CD4-positive, alpha-beta T cell (primary cell): ENCODE data around the gene SHISA9. TPM values are rescaled to one million over a fixed set of nuclear protein-coding genes. Genes with fewer than 3 reads are reported as not detected.

Experiments
- ATAC-seq: fragments of 200-7000 bp; cut with Tn5 transposase; one replicate; pipeline ENCODE4 v1.10.0; 2022; ENCODE audit warnings: mild to moderate bottlenecking; ENCODE audit not compliant: poor library complexity
- CTCF ChIA-PET: fragments of 350-600 bp; sonication (Branson Sonifier 250); formaldehyde crosslinking; loops from one replicate; lab custom pipeline; 2021; ENCODE audit warnings: antibody characterized with exemption, inconsistent platforms; lab: Charles Lee
- POLR2A ChIA-PET: fragments of 350-600 bp; sonication (Branson Sonifier 250); formaldehyde crosslinking; loops from one replicate; lab custom pipeline; 2021; ENCODE audit warnings: antibody characterized with exemption, inconsistent platforms; lab: Charles Lee
- DNase-seq, 14 experiments: peaks; one replicate each; pipeline ENCODE4 v3.0.0-alpha.2; 2013 to 2020; ENCODE audit warnings: mixed read lengths in 2 of 14
- H3K27ac ChIP-seq, 2 donors: one replicate each; pipeline versions ENCODE4 v1.5.1 to v1.7.0; 2013; ENCODE audit warnings: low read length in 2 of 2, low read depth in 1 of 2, mild to moderate bottlenecking in 1 of 2
- H3K27me3 ChIP-seq, 2 experiments: 1 replicate in 1 of 2; 2 replicates in 1 of 2; pipeline versions ENCODE4 v1.6.1 to v1.7.0; 2013; ENCODE audit warnings: low read length in 2 of 2, control low read depth in 1 of 2, mild to moderate bottlenecking in 1 of 2, moderate library complexity in 1 of 2; ENCODE audit not compliant: insufficient read depth in 2 of 2, control insufficient read depth in 1 of 2
- H3K36me3 ChIP-seq: one replicate; pipeline ENCODE4 v1.6.1; 2013; ENCODE audit warnings: low read length, control low read depth; ENCODE audit not compliant: insufficient read depth
- H3K4me1 ChIP-seq: one replicate; pipeline ENCODE4 v1.6.1; 2013; ENCODE audit warnings: low read length, control low read depth; ENCODE audit not compliant: insufficient read depth
- H3K4me3 ChIP-seq: one replicate; pipeline ENCODE4 v1.5.1; 2013; ENCODE audit warnings: mild to moderate bottlenecking, low read length, moderate library complexity
- H3K9me3 ChIP-seq, 2 experiments: 1 replicate in 1 of 2; 2 replicates in 1 of 2; pipeline versions ENCODE4 v1.6.1 to v1.7.0; 2013; ENCODE audit warnings: low read length in 2 of 2, mild to moderate bottlenecking in 2 of 2, control low read depth in 1 of 2, moderate library complexity in 1 of 2; ENCODE audit not compliant: control insufficient read depth in 1 of 2, insufficient read depth in 1 of 2
- H3K27ac Mint-ChIP-seq: one replicate; pipeline ENCODE4 v1.8.0; 2020; ENCODE audit warnings: mixed read lengths
- H3K27me3 Mint-ChIP-seq: one replicate; pipeline ENCODE4 v1.8.0; 2021; ENCODE audit warnings: mixed read lengths
- H3K36me3 Mint-ChIP-seq: one replicate; pipeline ENCODE4 v1.8.0; 2021; ENCODE audit warnings: low read depth, mixed read lengths
- H3K4me1 Mint-ChIP-seq: one replicate; pipeline ENCODE4 v1.8.0; 2021; ENCODE audit warnings: low read depth, mixed read lengths
- H3K4me3 Mint-ChIP-seq: one replicate; pipeline ENCODE4 v1.8.0; 2020; ENCODE audit warnings: mild to moderate bottlenecking, mixed read lengths
- H3K9me3 Mint-ChIP-seq: one replicate; pipeline ENCODE4 v1.8.0; 2020; ENCODE audit warnings: mixed read lengths
- intact Hi-C, 2 experiments: fragments of 100-400 bp; cut with DNase I in 1 of 2; cut with micrococcal nuclease in 1 of 2; formaldehyde crosslinking; loops; one replicate each; pipeline versions ENCODE4 v1.15.1 to v1.9.0; 2023 to 2025; cut with DNase I, micrococcal nuclease
- total RNA-seq, 174 experiments: library from RNA in 2 of 174; stranded (reverse) in 2 of 174; gene quantifications; one replicate each; pipeline ENCODE4 v1.2.3 and lab custom pipeline; 2021 to 2026
- TF ChIP-seq, protein P1 (sequence below): fragments of 200-600 bp; IDR thresholded peaks from one replicate; pipeline ENCODE4 v1.8.0; 2022; ENCODE audit warnings: antibody characterized with exemption, mild to moderate bottlenecking

SHISA9 gene
- total RNA-seq, 2 experiments from 2014 or later: not detected

GRCh38 chr16:12930881-12931280, 29.5 kb downstream of the SHISA9 start:
- H3K9me3 Mint-ChIP-seq: peaks cover 4% of the 10 kb centered on the region
- H3K27me3 Mint-ChIP-seq: peaks cover 38% of the 10 kb centered on the region
- intact Hi-C loops: no loop called here
- H3K27me3 ChIP-seq: peaks cover 0 to 6% of the 10 kb centered on the region in 2 experiments
- peaks cover 0 to 3% of the 10 kb centered on the region in 2 experiments for H3K9me3 ChIP-seq
- no peaks in the 10 kb centered on the region for H3K36me3 Mint-ChIP-seq
- no peak overlapping the region for H3K4me3 Mint-ChIP-seq
- DNase-seq (no peak), ATAC-seq (no peak)
- no peaks in the 10 kb centered on the region for H3K4me1 ChIP-seq
- H3K36me3 ChIP-seq: no peaks in the 10 kb centered on the region
- H3K4me3 ChIP-seq: no peak overlapping the region
- TF ChIP-seq, protein P1, sequence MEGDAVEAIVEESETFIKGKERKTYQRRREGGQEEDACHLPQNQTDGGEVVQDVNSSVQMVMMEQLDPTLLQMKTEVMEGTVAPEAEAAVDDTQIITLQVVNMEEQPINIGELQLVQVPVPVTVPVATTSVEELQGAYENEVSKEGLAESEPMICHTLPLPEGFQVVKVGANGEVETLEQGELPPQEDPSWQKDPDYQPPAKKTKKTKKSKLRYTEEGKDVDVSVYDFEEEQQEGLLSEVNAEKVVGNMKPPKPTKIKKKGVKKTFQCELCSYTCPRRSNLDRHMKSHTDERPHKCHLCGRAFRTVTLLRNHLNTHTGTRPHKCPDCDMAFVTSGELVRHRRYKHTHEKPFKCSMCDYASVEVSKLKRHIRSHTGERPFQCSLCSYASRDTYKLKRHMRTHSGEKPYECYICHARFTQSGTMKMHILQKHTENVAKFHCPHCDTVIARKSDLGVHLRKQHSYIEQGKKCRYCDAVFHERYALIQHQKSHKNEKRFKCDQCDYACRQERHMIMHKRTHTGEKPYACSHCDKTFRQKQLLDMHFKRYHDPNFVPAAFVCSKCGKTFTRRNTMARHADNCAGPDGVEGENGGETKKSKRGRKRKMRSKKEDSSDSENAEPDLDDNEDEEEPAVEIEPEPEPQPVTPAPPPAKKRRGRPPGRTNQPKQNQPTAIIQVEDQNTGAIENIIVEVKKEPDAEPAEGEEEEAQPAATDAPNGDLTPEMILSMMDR: no peak
- no peak overlapping the region for H3K27ac Mint-ChIP-seq
- no peaks in the 10 kb centered on the region for H3K4me1 Mint-ChIP-seq
- POLR2A ChIA-PET: no interaction called here
- CTCF ChIA-PET: no interaction called here
- H3K27ac ChIP-seq: no peak overlapping the region

GRCh38 chr16:12936391-12936790, 35.0 kb downstream of the SHISA9 start:
- Mint-ChIP-seq H3K27me3 (peaks cover 33% of the 10 kb centered on the region), H3K36me3 (no peaks in the 10 kb centered on the region), H3K27ac (no peak overlapping the region), H3K4me3 (no peak overlapping the region), H3K9me3 (peaks cover 5% of the 10 kb centered on the region), H3K4me1 (no peaks in the 10 kb centered on the region)
- DNase-seq (no peak), ATAC-seq (no peak)
- TF ChIP-seq, protein P1: no peak
- Histone ChIP-seq H3K27me3 (peaks cover 0 to 8% of the 10 kb centered on the region in 2 experiments), H3K4me1 (no peaks in the 10 kb centered on the region), H3K9me3 (peaks cover 0 to 3% of the 10 kb centered on the region in 2 experiments), H3K27ac (no peak overlapping the region), H3K4me3 (no peak overlapping the region), H3K36me3 (no peaks in the 10 kb centered on the region)
- CTCF ChIA-PET: no interaction called here
- POLR2A ChIA-PET: no interaction called here
- intact Hi-C loops: no loop called here

- Histone ChIP-seq H3K27me3 (peaks cover 0 to 5% of the 10 kb centered on the region in 2 experiments), H3K27ac (no peak overlapping the region), H3K4me3 (no peak overlapping the region), H3K36me3 (no peaks in the 10 kb centered on the region), H3K4me1 (no peaks in the 10 kb centered on the region), H3K9me3 (peaks cover 0 to 3% of the 10 kb centered on the region in 2 experiments)
- DNase-seq (no peak), ATAC-seq (no peak)
- TF ChIP-seq, protein P1: no peak
- H3K4me3 Mint-ChIP-seq: no peak overlapping the region
- H3K9me3 Mint-ChIP-seq: peaks cover 9% of the 10 kb centered on the region
- no peaks in the 10 kb centered on the region for H3K36me3 Mint-ChIP-seq
- ChIA-PET CTCF (no interaction called here), POLR2A (interaction anchor here (0.6 kb wide), 1 partner anchor 922 kb away, joined by 4 read pairs; no protein-coding TSS in a partner anchor)
- no peak overlapping the region for H3K27ac Mint-ChIP-seq
- no peaks in the 10 kb centered on the region for H3K4me1 Mint-ChIP-seq
- intact Hi-C loops: no loop called here
- peaks cover 36% of the 10 kb centered on the region for H3K27me3 Mint-ChIP-seq
Measured at GRCh38 chr16:12941896-12942295, 40.5 kb downstream of the SHISA9 start.
